Duodenal mucosa (tissue), 2 donors: Measurements from ENCODE around the gene CTLA4.
A peak's percentile ranks its signal among the peaks of the same experiment; 100 is the strongest.

ENCODE experiments used
- H3K27ac ChIP-seq: one replicate; pipeline ENCODE4 v1.7.0; 2013; ENCODE audit warnings: low read depth, low read length
- H3K27me3 ChIP-seq, 2 donors: one replicate each; pipeline ENCODE4 v1.7.0; 2013; ENCODE audit warnings: low read length in 2 of 2, control low read depth in 1 of 2; ENCODE audit not compliant: insufficient read depth in 2 of 2, control insufficient read depth in 1 of 2
- H3K36me3 ChIP-seq, 2 donors: one replicate each; pipeline ENCODE4 v1.7.0; 2013; ENCODE audit warnings: low read length in 2 of 2, control low read depth in 1 of 2; ENCODE audit not compliant: insufficient read depth in 2 of 2, control insufficient read depth in 1 of 2
- H3K4me1 ChIP-seq, 2 donors: one replicate each; pipeline ENCODE4 v1.7.0; 2013; ENCODE audit warnings: low read length in 2 of 2, control low read depth in 1 of 2; ENCODE audit not compliant: insufficient read depth in 2 of 2, control insufficient read depth in 1 of 2
- H3K4me3 ChIP-seq, 2 donors: one replicate each; pipeline ENCODE4 v1.7.0; 2013; ENCODE audit warnings: low read length in 2 of 2, low read depth in 1 of 2
- H3K9ac ChIP-seq, 2 donors: one replicate each; pipeline ENCODE4 v1.7.0; 2013; ENCODE audit warnings: low read length in 2 of 2, low read depth in 1 of 2
- H3K9me3 ChIP-seq, 2 donors: one replicate each; pipeline ENCODE4 v1.7.0; 2013; ENCODE audit warnings: low read length in 2 of 2, control low read depth in 1 of 2; ENCODE audit not compliant: control insufficient read depth in 1 of 2

The CTLA4 gene

DNA sequence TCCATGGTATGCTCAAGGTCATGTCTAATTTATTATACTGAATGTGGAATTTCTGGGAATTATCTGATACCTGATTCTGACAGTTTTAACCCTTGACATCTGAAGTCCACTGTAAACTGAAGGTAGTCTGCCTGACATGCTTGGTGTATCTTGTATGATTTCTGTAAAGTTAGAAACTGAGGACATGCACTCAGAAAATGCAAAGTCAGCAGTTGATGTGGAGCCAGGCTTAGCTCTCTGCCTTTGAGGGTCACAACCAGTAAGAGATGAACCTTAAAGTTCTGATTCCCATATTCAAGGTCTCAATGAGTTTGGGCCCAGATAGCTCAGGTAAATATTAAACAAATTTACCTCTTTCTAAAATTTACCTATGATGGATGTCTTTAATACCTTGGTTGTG is 12.3 kb upstream of the CTLA4 start:
- Histone ChIP-seq H3K36me3 (no peaks in the 10 kb centered on the region), H3K9me3 (no peaks in the 10 kb centered on the region), H3K9ac (no peak overlapping the region), H3K4me3 (no peak overlapping the region), H3K4me1 (no peaks in the 10 kb centered on the region), H3K27me3 (no peaks in the 10 kb centered on the region), H3K27ac (no peak overlapping the region)

DNA sequence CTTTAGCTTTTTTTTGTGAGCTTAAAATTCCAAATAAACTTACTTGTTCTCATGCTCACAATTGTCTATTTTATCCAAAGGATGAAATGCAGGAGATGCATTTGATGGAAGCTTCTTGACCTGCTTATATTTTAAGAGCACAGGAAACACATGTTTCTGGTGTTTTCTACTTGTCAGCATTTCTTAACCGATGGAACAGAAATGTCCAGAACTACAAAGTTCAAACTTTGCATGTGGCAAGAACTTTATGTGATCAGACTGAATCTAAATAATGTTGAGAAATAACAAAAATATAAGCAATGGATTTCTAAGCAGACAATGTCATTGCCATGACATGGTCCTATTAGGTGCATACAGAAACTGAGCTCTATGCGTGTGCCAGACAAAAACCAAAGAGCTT is 9.9 kb upstream of the CTLA4 start:
- Histone ChIP-seq H3K9me3 (no peaks in the 10 kb centered on the region), H3K36me3 (no peaks in the 10 kb centered on the region), H3K27ac (no peak overlapping the region), H3K27me3 (no peaks in the 10 kb centered on the region), H3K4me1 (no peaks in the 10 kb centered on the region), H3K9ac (no peak overlapping the region), H3K4me3 (no peak overlapping the region)

DNA sequence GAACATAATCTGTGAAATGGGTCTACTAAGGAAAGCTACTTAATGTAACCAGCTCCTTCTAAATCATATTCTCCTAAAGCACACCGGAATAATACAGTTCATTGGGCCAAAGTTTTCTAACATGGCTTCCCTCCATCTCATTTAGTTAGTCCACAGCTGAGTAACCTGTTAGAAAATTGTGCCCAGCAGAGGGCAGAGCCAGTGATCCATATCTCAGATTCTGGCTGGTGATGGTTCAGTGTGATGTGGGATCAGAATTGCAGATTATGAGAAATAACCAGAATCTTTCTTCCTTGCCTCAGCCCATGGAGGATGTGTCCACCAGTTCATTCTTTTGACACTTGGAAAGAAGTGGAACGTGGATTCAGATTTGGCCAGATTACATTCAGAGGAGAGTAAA is 9.4 kb upstream of the CTLA4 start:
- Histone ChIP-seq H3K9me3 (no peaks in the 10 kb centered on the region), H3K9ac (no peak overlapping the region), H3K27me3 (no peaks in the 10 kb centered on the region), H3K4me3 (no peak overlapping the region), H3K4me1 (no peaks in the 10 kb centered on the region), H3K36me3 (no peaks in the 10 kb centered on the region), H3K27ac (no peak overlapping the region)

DNA sequence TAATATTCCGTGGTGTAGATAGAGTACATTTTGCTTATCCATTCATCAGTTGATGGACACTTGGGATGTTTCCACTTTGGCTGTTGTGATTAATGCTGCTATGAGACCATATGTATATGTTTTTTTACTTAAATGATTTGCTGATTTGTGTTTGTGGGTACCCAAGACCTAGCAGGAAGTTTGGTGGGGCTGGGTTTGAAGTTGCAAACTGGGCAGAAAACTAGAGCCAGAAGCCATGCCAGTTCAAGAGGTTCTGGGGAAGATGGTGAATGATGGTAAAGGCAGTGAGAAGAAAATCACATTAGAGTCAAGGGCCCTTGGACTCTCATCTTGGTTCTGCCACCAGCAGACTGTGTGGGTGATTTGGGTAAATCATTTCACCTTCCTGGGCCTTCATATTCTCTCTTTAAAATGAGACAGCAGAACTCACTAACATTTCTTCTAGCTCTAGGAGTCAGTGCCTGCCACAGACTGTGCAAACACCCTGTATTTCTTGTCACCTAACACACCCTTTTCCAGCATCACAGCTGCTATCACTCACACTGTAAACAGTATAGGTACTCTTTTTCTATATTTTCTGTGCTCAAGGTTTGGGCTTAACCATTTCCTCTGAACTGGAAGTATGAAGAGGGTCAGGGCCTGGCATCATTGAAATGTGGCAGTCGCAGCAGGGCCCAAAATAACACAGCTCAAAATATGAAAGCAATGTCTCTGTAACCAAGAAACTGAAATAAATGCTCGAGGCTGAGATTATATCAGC is 8.4 kb upstream of the CTLA4 start:
- Histone ChIP-seq H3K4me1 (no peaks in the 10 kb centered on the region), H3K9ac (no peak overlapping the region), H3K27me3 (no peaks in the 10 kb centered on the region), H3K9me3 (no peaks in the 10 kb centered on the region), H3K36me3 (no peaks in the 10 kb centered on the region), H3K4me3 (no peak overlapping the region), H3K27ac (no peak overlapping the region)

DNA sequence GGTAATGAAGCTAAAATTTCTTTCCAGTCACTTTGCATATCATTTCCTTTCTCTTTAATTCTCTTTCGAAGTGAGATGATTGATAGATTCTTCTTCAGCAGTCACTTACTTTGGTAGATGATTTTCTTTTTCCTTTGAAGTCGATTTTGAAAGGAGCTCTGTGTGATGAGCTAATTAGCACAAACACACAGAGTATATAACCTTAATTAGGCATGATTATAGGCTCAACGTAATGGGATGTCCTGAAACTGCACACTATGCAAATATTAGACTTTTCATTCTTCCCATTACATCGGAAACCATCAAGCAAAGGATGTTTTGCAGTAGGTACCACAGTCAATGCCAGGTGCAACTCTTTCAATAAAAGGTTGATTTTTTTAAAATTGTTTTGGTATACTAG is 6.4 kb upstream of the CTLA4 start:
- Histone ChIP-seq H3K9me3 (no peaks in the 10 kb centered on the region), H3K4me1 (no peaks in the 10 kb centered on the region), H3K4me3 (no peak overlapping the region), H3K27me3 (no peaks in the 10 kb centered on the region), H3K9ac (no peak overlapping the region), H3K27ac (no peak overlapping the region), H3K36me3 (no peaks in the 10 kb centered on the region)

DNA sequence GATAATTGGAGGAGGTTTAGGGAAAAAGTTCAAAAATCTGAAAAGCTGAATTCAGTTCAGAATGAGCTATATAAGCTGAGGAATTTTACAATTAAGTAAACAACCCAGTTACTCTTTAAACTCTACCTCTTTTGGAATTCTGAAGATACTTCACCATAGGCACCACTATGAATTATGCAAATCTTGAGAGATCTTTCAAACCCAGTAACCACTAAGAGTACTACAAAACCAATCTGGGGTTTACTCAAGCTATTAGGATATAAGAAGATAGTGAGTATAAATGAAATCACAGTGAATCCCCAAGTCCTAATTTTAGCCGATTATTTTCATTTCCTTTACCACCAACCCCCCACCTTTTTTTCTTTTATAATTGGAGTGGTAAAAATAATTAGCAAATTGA is 6.0 kb upstream of the CTLA4 start:
- H3K27ac ChIP-seq: no peak overlapping the region
- no peaks in the 10 kb centered on the region for H3K27me3 ChIP-seq
- no peaks in the 10 kb centered on the region for H3K4me1 ChIP-seq
- no peak overlapping the region for H3K4me3 ChIP-seq
- H3K9me3 ChIP-seq: no peaks in the 10 kb centered on the region
- H3K9ac ChIP-seq: no peak overlapping the region
- H3K36me3 ChIP-seq: no peaks in the 10 kb centered on the region

DNA sequence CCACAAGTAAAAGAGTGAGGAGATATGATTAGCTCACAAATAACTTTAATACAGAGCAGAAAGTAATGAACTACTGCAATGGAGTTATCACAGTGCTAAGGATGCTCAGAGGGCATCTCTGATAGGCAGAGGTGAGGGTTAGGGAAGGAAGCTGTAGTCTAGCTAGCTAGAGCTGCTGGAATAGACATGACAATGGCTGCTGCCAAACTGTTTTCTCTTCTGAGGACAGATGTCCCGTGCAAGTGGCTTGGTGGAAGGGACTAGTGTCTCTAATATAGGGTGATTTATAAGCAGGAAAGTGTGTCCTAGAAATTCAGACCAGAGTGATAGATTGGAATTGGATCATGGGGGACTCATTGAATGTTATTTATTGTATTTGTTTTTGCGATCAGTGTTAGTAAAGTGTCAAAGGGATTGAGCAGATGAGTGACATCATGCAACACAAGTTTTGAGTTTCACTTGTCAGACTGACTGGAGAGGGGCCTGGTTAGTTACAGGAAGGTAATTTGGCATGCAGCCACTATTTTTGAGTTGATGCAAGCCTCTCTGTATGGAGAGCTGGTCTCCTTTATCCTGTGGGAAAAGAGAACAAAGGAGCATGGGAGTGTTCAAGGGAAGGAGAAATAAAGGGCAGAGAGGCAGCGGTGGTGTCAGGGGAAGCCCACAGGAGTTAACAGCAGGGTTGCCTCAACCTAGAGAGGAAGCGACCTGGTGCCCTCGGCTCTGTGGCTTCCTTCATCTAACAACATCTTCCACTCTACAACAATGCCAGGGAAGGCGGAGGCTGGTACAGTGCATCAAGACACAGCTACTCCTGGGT is 1.9 kb downstream of the CTLA4 start:
- no peak overlapping the region for H3K27ac ChIP-seq
- no peaks in the 10 kb centered on the region for H3K27me3 ChIP-seq
- no peaks in the 10 kb centered on the region for H3K36me3 ChIP-seq
- H3K4me3 ChIP-seq: peak overlapping the region in 1 of 2 donors; percentile 42
- no peak overlapping the region for H3K9ac ChIP-seq
- H3K9me3 ChIP-seq: no peaks in the 10 kb centered on the region
- H3K4me1 ChIP-seq: peaks cover 3 to 6% of the 10 kb centered on the region in 2 donors

DNA sequence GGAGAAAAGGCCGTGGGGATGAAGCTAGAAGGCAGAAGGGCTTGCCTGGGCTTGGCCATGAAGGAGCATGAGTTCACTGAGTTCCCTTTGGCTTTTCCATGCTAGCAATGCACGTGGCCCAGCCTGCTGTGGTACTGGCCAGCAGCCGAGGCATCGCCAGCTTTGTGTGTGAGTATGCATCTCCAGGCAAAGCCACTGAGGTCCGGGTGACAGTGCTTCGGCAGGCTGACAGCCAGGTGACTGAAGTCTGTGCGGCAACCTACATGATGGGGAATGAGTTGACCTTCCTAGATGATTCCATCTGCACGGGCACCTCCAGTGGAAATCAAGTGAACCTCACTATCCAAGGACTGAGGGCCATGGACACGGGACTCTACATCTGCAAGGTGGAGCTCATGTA is 2.9 kb downstream of the CTLA4 start:
- H3K27ac ChIP-seq: no peak overlapping the region

DNA sequence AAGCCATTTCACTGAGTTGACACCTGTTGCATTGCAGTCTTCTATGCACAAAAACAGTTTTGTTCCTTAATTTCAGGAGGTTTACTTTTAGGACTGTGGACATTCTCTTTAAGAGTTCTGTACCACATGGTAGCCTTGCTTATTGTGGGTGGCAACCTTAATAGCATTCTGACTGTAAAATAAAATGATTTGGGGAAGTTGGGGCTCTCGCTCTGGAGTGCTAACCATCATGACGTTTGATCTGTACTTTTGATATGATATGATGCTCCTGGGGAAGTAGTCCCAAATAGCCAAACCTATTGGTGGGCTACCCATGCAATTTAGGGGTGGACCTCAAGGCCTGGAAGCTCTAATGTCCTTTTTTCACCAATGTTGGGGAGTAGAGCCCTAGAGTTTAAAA is 3.4 kb downstream of the CTLA4 start:
- Histone ChIP-seq H3K4me1 (peaks cover 3 to 6% of the 10 kb centered on the region in 2 donors), H3K27ac (no peak overlapping the region), H3K36me3 (no peaks in the 10 kb centered on the region), H3K9me3 (no peaks in the 10 kb centered on the region), H3K9ac (no peak overlapping the region), H3K4me3 (no peak overlapping the region), H3K27me3 (no peaks in the 10 kb centered on the region)

More for the DNA sequence above, 2.9 kb downstream of the CTLA4 start:
- Histone ChIP-seq H3K4me3 (no peak overlapping the region), H3K27me3 (no peaks in the 10 kb centered on the region), H3K9ac (no peak overlapping the region), H3K4me1 (peaks cover 3 to 6% of the 10 kb centered on the region in 2 donors), H3K36me3 (no peaks in the 10 kb centered on the region), H3K9me3 (no peaks in the 10 kb centered on the region)

DNA sequence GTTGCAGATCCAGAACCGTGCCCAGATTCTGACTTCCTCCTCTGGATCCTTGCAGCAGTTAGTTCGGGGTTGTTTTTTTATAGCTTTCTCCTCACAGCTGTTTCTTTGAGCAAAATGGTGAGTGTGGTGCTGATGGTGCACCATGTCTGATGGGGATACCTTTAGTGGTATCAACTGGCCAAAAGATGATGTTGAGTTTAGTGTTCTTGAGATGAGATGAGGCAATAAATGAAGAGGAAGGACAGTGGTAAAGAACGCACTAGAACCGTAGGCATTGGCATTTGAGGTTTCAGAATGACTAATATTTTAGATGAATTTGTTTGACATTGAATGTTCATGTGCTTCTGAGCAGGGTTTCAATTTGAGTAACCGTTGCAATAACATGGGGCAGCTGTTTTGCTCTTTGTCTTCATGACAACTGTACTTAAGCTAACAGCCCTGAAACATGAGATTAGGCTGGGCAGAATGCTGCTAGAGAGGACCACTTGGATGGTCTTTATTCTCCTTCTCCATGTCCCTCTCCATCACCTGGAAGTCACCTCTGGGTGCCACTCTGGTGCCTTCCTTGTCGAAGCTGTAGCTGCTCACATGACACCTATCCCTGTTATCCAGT is 3.9 kb downstream of the CTLA4 start:
- H3K9me3 ChIP-seq: no peaks in the 10 kb centered on the region
- H3K36me3 ChIP-seq: no peaks in the 10 kb centered on the region
- no peaks in the 10 kb centered on the region for H3K27me3 ChIP-seq
- no peak overlapping the region for H3K9ac ChIP-seq
- no peak overlapping the region for H3K4me3 ChIP-seq
- peaks cover 3 to 6% of the 10 kb centered on the region in 2 donors for H3K4me1 ChIP-seq
- no peak overlapping the region for H3K27ac ChIP-seq
